HG03565 (cell line): Measurements from ENCODE around the gene ARL2BP.
A peak's percentile ranks its signal among the peaks of the same experiment; 100 is the strongest.

ENCODE experiments used
- ATAC-seq: cut with Tn5 transposase; IDR thresholded peaks from one replicate; pipeline ENCODE4 v1.9.1; 2021; ENCODE audit warnings: mild to moderate bottlenecking, moderate library complexity; ENCODE audit not compliant: unreplicated experiment

Gene ARL2BP

DNA sequence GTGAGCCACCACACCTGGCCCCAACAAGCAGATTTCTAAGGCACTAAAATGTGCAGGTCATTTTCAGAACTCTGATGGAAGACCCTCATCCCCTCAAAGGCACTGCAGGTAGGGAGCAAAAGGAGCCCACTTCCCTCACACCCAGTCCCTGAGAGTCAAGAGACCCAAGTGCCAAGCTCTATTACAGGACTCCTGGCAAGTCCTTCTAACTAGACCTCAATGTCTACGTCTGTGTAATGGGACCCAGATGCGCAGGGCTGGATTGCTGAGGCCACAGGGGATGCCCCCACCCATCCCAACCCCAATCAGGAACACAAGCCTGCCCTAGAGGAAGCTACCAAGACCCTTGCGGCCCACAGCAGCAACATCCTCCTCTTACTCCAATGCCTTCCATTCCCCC, 36.7 kb downstream of the ARL2BP start:
- no peak for ATAC-seq

DNA sequence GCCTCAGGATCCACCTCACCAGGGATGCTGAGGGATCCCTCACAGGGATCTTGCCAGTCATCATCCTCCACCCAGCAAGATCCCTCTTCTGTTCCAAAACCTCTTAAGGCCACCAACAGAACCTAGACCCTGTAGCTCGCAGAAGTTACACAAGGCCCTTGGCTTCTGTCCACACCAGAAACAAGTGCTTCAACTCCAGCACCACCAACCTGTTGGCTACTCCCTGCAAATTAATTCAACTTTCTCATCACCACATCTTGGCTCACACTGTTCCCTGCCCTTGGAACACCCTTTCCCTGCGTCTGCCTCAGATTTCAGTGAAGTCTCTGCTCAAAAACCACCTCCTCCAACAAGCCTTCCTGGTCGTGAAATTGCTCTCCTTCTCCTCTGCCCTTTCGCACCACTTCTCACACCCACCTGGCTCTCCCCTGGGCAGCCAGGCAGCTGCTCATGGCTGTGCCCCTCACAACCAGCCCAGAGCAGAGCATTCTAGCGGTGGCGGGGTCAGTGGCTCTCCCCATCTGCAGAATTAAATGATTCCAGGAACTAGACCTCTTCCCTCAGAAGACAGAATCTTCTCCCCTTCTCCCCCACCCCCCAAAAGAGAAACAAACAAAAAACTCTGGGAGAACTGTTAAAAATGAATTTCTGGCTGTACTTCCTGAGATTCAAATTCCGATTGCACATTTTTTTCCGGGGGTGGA, 37.6 kb downstream of the ARL2BP start:
- ATAC-seq, result no peak

DNA sequence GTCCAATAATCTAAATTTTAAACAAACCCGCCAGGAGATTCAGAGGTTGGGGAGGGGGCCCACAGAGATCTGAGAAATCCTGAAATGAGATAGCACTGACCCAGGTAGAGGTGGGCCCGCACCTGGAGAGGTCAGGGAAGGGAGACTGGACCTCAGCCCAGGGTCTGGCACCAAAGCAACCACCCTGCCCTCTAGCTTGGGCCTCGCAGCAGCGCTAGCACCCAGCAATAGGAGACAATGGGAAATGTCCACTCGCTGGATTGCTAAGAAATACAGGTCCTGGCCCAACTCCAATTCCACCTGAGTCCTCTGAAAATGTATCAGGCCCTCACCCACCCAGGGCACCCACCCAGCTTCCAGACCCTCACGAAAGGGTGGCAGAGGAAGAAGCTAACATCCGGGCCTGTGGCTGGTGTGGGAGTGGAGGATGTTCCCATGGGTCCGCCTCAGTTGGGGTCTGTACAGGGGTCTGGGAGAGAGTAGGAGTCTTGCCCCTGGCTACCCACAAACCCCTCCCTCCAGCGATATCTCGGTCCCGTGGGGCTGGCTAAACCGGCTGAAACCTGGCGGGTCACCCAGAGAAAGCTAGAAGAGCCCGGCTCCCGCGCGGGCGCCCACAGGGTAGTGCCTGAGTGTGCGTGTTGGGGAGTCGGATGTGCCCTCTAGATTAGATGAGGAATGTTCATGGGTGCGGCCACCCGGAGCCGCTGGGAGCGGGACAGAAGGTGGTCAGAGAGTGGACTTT, 38.3 kb downstream of the ARL2BP start:
- no peak for ATAC-seq

DNA sequence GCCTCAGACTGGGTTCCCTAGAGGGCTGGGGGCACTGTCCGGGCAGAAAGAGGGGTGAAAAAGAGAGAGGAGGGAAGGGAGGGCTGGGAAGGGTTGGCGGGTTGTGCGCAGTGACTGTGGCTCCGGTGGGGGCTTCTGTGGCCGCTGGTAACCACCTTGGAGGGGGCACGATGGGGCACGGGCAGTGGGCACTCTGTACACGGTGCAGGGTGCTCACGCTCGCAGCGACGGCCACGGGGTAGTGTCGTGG, 38.8 kb downstream of the ARL2BP start:
- ATAC-seq, result no peak

DNA sequence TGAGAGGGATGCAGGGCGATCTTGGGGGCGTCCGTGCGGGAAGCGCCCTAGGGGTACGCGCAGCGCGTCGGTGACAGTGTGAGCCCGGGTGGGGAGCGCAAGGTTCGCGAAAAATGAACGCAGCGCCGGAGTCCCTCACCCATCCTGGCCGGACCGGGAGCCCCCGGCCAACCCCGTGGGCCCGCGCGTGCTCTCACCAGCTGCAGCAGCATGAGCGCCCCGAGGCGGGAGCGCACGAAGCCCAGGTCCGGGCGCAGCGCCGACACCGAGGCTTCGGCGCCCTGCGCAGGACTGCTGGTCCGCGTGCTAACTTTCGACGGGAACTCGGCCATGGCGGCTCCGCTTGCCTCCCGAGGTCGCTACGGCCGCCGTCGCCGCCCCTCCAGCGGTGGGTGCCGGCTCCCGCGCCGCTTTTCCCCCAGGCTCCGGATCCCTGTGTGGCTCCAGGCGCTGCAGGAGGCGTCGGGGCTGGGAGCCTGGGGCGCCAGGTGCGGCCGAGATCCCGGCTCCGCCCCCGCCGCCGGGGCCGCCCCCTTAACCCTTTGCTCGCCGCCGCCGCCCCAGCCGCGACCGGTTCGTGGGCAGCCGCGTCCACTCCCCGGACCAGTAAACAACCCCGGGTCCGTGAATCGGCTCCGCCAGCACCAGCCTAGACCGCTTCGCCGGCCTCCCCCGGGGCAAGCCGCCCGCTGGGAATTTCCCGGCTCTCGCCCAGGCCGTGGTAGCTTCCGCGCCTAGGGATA, 39.3 kb downstream of the ARL2BP start, which contains the start of gene PLLP:
Gene PLLP (minus strand): TSS at position 464 of the 743 bp plus-strand sequence. CDS start 132 bp downstream, at position 332.
- no peak for ATAC-seq

DNA sequence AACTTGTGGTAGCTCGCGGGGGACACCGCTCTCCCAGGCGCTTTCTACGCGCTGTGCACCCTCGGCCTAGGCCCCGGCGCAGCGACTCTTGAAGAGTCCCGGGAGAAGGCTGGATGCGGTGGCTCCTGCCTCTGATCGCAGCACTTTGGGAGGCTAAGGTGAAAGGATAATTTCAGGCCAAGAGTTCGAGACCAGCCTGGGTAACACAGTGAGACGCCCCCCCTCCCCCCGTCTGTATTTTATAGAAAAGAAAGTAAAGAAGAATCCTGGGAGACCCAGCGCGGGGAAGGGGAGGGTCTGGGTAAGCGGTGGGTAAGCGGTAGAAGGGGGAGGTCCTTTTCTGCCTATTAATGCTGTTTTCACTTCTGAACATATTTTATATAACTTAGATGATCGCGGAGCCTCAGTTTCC, 39.9 kb downstream of the ARL2BP start:
- no peak for ATAC-seq

DNA sequence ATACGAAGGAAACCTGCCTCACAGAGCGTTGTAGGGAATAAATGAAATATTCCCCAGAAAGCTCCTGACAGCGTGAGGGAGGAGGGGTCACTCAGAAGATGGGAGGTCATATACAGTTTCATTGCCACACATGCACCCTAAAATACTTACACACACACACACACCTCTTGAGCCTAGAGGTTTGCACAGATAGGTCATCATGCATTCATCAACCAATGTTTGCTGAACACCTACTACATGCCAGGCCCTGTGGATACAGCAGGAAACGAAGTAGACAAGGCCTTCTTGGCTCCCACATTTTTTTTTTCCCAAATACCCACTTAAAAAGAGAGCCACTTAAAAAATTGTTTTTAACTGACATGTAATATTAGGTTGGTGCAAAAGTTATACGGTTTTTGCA, 40.3 kb downstream of the ARL2BP start:
- no peak for ATAC-seq

DNA sequence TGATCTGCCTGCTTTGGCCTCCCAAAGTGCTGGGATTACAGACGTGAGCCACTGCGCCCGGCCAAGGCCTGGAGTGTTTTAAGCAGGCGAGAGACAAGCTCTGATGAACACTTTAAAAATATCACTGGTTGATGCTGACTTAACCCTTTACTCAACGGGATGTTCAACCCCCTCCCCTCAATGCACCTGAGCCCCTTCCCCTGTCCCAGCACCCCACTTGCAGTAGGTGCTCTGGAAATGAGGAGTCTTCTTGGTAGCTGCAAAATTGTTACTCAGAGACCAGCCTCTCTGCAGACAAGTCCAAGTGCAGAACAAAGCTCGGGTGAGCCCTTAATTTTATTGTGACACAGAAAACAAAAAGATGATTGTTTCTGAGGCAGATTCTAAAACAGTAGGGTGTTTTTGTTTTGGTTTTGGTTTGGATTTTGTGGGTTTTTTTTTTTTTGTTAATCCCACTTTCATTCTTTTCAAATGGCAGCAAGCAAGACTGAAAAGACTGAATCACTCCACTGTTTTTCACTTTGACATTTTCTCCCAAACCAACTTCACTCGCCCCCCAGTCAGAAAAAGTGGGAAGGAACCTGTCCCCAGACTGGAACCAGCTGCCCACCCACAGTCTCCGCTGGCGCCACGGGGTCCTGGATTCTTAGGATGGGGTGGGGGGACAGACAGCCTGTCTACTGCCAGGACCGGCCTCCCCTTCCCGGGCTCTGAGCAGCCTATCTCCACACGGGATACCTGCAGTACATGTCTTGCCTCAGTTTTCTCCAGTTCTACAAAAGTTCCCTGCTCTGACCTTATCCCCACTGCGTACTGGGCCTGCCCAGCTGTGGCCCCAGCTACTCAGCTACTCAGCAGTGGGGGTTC, 44.6 kb downstream of the ARL2BP start:
- no peak for ATAC-seq

DNA sequence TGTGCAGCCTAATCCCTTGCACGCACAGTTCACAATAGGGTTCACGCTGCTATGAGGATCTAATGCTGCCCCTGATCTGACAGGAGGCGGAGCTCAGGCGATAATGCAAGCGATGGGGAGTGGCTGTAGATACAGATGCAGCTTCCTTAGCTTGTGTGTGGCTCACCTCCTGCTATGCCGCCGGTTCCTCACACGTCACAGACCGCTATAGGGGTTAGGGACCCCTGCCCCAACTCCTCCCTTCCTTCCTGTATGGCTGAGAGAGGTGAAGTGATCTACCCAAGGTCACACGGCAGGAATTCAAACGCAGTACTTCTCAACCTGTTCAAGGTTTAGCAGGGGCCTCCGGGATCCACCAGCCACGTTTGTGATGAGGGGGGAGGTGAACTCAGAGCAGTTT, 52.8 kb downstream of the ARL2BP start:
- no peak for ATAC-seq

DNA sequence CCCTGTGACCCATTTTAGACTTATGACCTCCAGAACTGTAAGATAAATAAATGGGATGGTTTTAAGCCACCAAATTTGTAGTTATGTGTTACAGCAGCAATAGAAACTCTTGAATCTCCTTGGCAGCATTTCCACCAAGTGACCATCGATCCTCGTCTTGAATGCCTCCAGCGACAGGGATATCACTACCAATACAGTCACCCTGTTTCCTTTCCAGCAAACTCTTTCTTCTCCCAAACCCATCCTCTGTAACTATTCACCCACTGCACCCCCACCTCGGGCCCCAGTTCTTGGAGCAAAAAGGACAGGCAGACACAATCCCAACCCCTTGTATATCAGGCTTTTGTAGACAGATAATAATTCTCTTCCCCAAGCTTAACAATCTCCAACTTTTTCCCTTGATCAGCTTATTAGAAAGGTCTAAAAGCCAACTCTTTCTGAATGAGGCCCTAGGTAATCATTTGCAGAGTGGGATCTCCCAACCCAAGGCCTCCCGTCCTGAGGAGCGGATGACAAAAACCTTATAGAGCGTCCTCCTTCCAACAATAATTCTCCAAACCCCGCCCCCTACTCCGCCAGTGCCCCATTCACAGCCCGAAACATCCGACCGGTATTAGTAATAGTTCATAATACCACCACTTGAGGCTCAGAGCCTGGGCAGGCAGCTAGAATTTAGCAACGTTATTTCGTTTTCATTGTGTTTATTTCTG, 54.1 kb downstream of the ARL2BP start:
- ATAC-seq, result peak; percentile 3

DNA sequence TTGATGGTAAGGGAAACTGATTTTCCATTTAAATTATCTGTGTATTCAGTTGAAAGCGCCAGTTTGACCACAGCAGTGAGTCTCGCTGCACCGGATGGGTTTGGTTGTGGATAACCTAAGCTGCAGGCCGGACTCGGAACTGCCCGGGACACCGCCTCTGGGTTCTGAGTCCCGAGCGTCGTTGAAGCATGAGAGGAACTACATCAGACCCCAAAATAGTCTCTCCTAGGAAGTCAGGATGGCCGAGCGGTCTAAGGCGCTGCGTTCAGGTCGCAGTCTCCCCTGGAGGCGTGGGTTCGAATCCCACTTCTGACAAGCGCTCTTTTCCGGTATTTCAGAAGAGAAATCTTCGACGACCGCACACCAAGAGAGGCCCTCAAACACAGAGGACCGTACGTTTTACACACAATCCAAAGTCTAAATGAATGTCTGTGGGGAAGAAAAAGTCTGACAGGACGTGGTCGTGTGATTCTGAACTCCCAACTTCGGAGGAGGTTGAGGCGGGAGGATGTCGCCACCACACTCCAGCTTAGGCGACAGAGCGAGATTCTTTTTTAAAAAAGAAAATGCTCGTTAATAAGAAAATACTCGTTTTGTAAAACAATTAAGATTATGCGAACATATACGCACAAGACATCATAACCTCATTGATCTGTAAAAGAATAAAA, 54.8 kb downstream of the ARL2BP start:
- ATAC-seq, result peak; percentile 27

DNA sequence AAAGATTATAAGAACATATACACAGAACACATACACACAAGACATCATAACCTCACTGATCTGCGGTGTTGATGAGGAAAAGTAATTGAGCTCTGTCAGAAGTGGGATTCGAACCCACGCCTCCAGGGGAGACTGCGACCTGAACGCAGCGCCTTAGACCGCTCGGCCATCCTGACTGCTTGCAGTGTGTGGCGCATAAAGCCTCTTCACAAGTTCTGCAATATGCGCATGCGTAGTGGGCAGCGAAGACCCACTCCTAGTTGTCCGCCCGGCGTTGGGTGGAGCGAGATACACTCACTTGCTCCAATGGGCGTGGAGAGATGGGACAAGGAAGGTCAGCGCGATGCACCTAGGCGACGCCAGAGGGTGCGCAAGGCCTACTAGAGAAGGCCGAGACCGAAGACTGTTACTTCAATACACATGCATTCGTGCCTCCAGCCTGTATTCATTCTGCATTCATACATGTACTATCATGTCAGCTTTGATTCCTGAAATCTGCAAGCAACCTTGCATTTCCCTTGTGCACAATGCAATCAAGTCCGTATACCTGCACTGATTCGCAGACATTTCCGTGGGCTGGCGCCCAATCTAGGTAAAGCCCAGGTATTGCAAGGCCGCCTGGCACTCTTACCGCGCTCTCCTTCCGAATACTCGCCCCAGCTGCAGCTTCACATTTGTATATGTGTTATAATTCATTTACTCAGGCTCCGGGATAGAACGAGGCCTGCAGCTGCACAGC, 55.5 kb downstream of the ARL2BP start:
- peak; percentile 88 for ATAC-seq

DNA sequence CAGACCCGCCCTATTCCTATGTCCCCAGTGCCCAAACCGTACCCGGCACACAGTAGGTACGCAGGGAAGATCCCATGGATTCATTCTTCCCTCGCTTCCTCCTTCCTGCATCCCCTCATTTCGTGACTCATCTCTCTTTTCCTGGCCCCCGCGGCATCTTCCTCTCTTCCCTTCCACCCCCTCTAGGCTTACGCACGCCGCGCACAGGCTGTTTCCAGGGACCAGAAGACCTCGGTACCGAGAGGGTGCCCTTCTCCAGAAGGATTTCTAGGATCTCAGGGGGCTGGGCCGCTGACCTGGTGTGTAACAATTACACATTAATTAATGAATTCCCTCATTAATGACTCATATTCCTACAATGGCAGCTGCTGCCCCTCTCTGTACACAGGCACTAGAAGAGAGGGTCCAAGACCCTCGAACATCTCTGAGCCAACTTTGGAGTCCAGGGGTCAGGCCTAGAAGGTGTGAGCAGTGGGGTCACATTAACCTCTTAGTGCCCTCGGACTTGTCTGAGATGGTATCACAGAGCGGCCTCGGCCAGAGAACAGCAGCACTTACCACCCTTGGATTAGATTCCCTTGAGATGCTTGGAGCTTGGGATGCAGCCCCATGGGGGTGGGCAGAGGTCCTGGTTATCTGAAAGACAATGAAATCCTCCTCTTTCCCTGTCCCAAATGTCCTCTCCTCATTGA, 56.2 kb downstream of the ARL2BP start:
- no peak for ATAC-seq
